ENCODE data around the gene NDUFS2.

The NDUFS2 gene

GRCh38 chr1:161171191-161171590 is 31.0 kb upstream of the NDUFS2 start:
- no peak for DNase-seq
- in situ Hi-C loops (cut with MboI; ENCODE audit: low pct_unique_long_range_greater_than_20kb, low sequenced_read_pairs): no loop called here

- DNase-seq: no peak
- in situ Hi-C loops (cut with MboI; ENCODE audit: low pct_unique_long_range_greater_than_20kb, low sequenced_read_pairs): no loop called here
Measured at GRCh38 chr1:161171696-161172095, 30.5 kb upstream of the NDUFS2 start.

DNA sequence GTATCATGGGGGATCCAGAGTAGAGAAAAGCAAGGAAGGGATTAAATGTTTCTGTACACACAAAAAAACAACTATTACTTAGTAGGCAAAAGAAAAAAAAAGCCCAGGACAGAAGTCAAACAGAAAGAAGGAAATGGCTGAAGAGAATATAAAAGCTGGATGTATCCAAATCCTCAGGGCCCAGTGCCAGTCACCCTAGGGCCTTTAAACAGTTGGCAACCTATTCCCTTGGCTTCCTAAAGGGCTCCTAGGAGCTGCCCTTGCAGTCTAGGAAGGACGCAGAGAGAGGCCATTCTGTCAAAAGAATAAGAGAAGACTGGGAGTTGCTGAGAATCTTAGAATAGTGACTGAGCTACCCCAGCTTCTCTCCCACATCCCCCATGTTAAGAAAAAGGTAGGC is 29.8 kb upstream of the NDUFS2 start:
- in situ Hi-C loops (cut with MboI; ENCODE audit: low pct_unique_long_range_greater_than_20kb, low sequenced_read_pairs): no loop called here
- no peak for DNase-seq

DNA sequence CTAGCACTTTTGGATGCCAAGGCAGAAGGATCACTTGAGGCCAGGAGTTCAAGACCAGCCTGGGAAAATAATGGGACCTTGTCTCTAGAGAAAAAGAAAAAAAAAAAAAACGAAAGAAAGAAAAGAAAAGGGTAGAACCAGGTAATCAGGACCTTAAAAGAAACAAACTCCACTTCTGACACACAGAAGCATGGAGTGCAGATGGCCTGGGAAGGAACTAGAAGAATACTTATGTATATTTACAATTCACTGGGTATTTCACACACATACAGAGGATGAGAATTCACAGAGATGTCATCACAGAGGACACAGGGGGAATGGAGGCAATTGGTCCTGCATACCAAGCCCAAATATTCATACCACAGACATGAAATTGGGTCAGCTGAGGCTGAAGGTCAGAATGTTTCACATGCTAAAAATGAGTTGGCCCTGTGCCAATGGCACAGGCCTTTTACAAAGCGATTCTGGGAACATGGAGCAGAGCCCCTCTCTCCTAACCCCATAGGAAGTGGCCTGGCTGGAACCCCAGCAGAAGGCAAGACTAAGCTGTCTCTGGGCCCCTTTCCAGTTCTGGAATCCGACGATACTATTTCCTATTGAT is 29.3 kb upstream of the NDUFS2 start:
- DNase-seq: no peak
- in situ Hi-C loops (cut with MboI; ENCODE audit: low pct_unique_long_range_greater_than_20kb, low sequenced_read_pairs): no loop called here

GRCh38 chr1:161173711-161174110 is 28.5 kb upstream of the NDUFS2 start:
- in situ Hi-C loops (cut with MboI; ENCODE audit: low pct_unique_long_range_greater_than_20kb, low sequenced_read_pairs): no loop called here
- no peak for DNase-seq

GRCh38 chr1:161174911-161175310 is 27.3 kb upstream of the NDUFS2 start:
- in situ Hi-C loops (cut with MboI; ENCODE audit: low pct_unique_long_range_greater_than_20kb, low sequenced_read_pairs): loop anchor here (25.0 kb wide), 1 partner anchor 212 kb away; no protein-coding TSS in a partner anchor
- DNase-seq: no peak

DNA sequence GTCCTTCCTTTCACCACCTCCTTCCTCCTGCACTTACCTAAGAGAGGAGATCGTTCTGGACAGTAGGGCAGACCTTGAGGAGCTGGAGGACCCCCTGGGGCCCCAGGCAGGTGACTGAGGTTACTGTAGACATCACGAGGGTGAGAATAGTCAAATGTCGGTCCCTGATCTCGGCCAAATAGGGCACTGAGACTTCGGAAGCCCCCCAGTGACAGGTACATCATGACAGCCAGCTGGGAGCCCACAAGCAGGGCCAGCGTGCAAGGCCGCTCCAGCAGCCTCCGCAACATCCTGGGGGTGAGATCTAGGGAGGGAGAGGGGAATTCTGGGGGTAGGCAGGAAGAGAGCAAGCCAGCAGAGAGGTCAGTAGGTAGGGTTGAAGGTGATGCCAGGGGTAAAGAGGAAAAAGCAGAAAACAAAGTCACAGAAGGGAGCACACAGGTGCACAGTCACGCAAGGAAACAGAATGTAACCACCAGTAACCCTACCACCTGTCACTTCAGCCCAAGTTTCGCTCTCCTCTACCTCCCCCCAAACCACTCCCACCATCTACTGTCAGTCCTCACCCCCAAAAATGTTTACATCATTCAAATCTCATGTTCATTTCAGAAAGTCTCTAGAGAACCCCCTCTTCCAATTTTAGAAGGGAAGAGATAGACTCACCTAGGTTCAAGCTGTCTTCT is 26.3 kb upstream of the NDUFS2 start:
- in situ Hi-C loops (cut with MboI; ENCODE audit: low pct_unique_long_range_greater_than_20kb, low sequenced_read_pairs): loop anchor here (25.0 kb wide), 1 partner anchor 211 kb away; no protein-coding TSS in a partner anchor

DNA sequence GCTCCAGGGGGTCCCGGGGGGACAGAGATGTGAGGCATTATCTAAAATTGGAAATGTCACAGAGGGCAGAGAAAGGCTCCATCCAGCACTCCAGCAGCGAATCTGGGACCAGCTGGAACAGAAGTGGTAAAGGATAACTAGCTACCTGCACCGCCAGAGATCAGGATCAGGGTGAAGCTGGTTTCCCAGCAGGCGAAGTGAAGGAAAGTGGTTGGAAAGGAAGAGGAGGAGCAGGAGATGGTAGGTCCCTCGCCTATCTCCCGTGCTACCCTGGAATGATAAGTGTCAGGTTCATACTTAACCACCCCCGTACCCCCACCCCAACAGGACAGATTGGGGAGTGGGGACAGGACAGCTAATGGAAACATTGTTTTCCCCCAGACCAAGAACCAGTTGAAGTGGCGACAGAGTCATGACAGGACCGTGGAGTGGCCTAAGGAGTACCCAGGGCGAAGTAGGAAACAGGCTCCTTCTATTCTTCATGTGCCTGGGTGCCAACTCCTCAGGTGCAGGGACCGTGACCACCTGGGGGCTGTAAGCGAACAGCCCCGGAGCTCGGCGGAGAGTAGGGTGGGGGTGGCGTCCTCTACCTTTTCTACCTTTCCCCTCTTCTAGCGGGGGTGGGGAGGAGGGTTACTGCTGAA is 25.6 kb upstream of the NDUFS2 start:
- DNase-seq: no peak
- in situ Hi-C loops (cut with MboI; ENCODE audit: low pct_unique_long_range_greater_than_20kb, low sequenced_read_pairs): loop anchor here (25.0 kb wide), 1 partner anchor 211 kb away; no protein-coding TSS in a partner anchor

More for the DNA sequence above, 26.3 kb upstream of the NDUFS2 start:
- DNase-seq: no peak

- in situ Hi-C loops (cut with MboI; ENCODE audit: low pct_unique_long_range_greater_than_20kb, low sequenced_read_pairs): loop anchor here (25.0 kb wide), 1 partner anchor 210 kb away; no protein-coding TSS in a partner anchor
- DNase-seq: peak; percentile 86
Measured at GRCh38 chr1:161177112-161177935, 24.8 kb upstream of the NDUFS2 start, which contains the start of gene B4GALT3. B4GALT3 (minus strand) TSS chr1:161177507; CDS start chr1:161176060, 1,447 bp downstream.

DNA sequence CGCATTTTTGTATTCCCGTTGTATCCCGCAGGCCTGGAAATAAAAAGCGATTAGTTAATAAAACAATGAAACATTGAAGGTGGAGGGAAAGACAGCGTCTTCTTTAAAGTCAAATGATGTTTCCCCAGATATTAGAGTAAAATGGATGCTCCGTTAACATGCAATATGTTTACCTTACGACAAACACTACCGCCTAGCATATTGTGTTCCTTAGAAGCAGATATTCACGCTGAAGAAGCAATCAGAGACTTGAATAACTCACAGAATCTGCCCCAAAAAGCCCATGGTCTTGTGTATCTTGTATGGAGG is 24.3 kb upstream of the NDUFS2 start:
- in situ Hi-C loops (cut with MboI; ENCODE audit: low pct_unique_long_range_greater_than_20kb, low sequenced_read_pairs): loop anchor here (25.0 kb wide), 1 partner anchor 209 kb away; no protein-coding TSS in a partner anchor

GRCh38 chr1:161179698-161180097 is 22.5 kb upstream of the NDUFS2 start:
- in situ Hi-C loops (cut with MboI; ENCODE audit: low pct_unique_long_range_greater_than_20kb, low sequenced_read_pairs): loop anchor here (25.0 kb wide), 1 partner anchor 208 kb away; no protein-coding TSS in a partner anchor
- DNase-seq: no peak

More for the DNA sequence above, 24.3 kb upstream of the NDUFS2 start:
- DNase-seq: no peak

DNA sequence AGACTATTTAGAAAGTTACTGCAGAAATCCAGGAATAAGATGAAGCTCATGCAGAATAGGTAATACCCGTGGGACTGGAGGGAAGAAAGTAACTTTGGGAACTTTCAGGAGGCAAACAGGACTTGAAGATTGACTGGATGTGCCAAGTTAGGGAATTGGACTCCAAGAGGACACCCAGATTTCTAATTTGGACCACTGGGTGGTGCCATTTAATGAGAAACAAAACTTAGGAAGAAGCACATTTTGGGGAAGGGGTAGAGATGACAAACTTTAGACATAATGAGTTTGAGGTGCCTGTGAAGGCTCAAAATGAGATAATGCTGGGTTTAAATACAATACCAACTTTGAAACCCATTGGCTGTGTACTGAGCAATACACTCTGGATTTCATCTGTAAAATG is 21.5 kb upstream of the NDUFS2 start:
- in situ Hi-C loops (cut with MboI; ENCODE audit: low pct_unique_long_range_greater_than_20kb, low sequenced_read_pairs): loop anchor here (25.0 kb wide), 1 partner anchor 207 kb away; no protein-coding TSS in a partner anchor
- DNase-seq: peak; percentile 58

DNA sequence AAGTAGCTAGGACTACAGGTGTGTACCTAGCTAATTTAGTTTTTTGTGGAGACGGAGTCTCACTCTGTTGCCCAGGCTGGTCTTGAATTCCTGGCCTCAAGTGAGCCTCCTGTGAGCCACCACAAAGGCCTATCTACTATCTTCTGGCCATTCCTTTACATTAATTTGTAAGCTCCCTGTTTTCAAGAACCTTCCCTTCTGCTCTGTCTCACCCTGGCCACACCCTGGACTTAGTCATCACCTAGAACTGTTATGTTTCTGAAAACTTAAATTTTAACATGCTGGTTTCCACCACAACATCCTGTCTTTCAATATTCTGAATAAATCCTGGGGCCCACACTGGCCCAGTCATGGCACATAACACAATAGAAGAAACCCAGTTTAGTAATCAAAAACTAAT is 20.0 kb upstream of the NDUFS2 start:
- in situ Hi-C loops (cut with MboI; ENCODE audit: low pct_unique_long_range_greater_than_20kb, low sequenced_read_pairs): loop anchor here (25.0 kb wide), 1 partner anchor 205 kb away; no protein-coding TSS in a partner anchor
- DNase-seq: no peak

GRCh38 chr1:161185282-161185682 is 16.9 kb upstream of the NDUFS2 start:
- DNase-seq: peak; percentile 98
- in situ Hi-C loops (cut with MboI; ENCODE audit: low pct_unique_long_range_greater_than_20kb, low sequenced_read_pairs): loop anchor here (25.0 kb wide), 1 partner anchor 202 kb away; no protein-coding TSS in a partner anchor

DNA sequence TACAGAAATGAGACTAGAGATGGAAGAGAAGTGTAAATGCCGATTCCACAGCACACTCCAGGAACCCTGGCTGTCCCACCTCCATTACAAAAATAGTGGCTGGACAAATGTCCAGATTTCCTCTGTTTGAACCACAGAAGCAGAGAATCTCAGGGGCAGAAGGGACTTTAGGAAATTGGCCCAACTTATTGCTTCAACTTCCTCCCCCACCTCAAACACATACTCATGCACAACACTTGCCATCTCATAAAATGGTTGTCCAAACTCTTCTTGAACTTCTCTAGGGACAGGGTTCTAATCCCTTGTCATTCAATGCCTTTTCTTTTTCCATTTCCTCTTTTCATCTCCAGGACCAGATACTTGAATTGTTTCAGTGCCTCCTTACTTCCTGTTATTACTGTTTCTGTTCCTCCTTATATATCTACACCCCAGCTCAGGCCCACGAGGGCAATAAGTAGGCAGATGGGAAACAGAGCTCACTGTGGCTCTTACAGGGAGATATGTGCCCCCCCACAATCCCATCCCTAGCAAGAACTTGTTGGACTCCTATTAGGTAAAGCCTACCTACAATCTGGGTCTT is 16.3 kb upstream of the NDUFS2 start:
- DNase-seq: peak; percentile 87

GRCh38 chr1:161187311-161187710 is 14.9 kb upstream of the NDUFS2 start:
- DNase-seq: no peak
- in situ Hi-C loops (cut with MboI; ENCODE audit: low pct_unique_long_range_greater_than_20kb, low sequenced_read_pairs): loop anchor here (25.0 kb wide), 1 partner anchor 200 kb away; no protein-coding TSS in a partner anchor

More for the DNA sequence above, 16.3 kb upstream of the NDUFS2 start:
- in situ Hi-C loops (cut with MboI; ENCODE audit: low pct_unique_long_range_greater_than_20kb, low sequenced_read_pairs): loop anchor here (25.0 kb wide), 1 partner anchor 201 kb away; no protein-coding TSS in a partner anchor

DNA sequence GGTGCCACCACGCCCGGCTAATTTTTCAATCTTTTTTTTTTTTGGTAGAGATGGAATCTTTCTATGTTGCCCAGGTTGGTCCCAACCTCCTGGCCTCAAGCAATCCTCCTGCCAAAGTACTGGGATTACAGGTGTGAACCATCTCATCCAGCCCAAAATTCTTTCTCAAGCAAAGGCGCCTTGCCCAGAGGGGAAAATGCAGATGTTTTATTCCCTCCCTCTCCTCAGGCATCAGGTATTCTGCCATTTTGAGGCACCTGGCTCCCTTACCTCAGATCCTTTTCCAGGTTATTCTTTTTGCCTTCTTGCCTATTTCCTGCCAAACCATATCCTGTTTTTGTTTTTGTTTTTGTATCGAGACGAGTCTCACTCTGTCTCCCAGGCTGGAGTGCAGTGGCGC is 13.8 kb upstream of the NDUFS2 start:
- in situ Hi-C loops (cut with MboI; ENCODE audit: low pct_unique_long_range_greater_than_20kb, low sequenced_read_pairs): loop anchor here (25.0 kb wide), 1 partner anchor 199 kb away; no protein-coding TSS in a partner anchor
- DNase-seq: no peak

- no peak for DNase-seq
- in situ Hi-C loops (cut with MboI; ENCODE audit: low pct_unique_long_range_greater_than_20kb, low sequenced_read_pairs): loop anchor here (25.0 kb wide), 1 partner anchor 198 kb away; no protein-coding TSS in a partner anchor
Measured at GRCh38 chr1:161189036-161189435, 13.1 kb upstream of the NDUFS2 start.
